HCT116 (cell line): ENCODE results near the gene EVX1.

ENCODE experiments used
- ELF1 ChIP-seq: IDR thresholded peaks from 2 replicates; pipeline ENCODE4 v1.6.1; 2012; ENCODE audit warnings: low read depth, borderline replicate concordance
- EZH2 ChIP-seq: fragments of 200-600 bp; sonication (generic); IDR thresholded peaks from 2 replicates; pipeline ENCODE4 v1.6.1; 2017; ENCODE audit warnings: antibody characterized with exemption, mixed run types
- EZH2phosphoT487 ChIP-seq: fragments of 200-600 bp; IDR thresholded peaks from 2 replicates; pipeline ENCODE4 v1.6.1; 2018; ENCODE audit warnings: antibody characterized with exemption, borderline replicate concordance
- POLR2A ChIP-seq: IDR thresholded peaks from 2 replicates; pipeline ENCODE4 v1.7.0; 2011; ENCODE audit warnings: borderline replicate concordance; ENCODE audit not compliant: insufficient read depth, insufficient read length; ENCODE audit errors: extremely low read depth
- POLR2AphosphoS5 ChIP-seq: IDR thresholded peaks from 2 replicates; pipeline ENCODE4 v1.6.1; 2011; ENCODE audit warnings: mild to moderate bottlenecking, low read depth, low read length, moderate library complexity
- RAD21 ChIP-seq: IDR thresholded peaks from 2 replicates; pipeline ENCODE4 v1.6.1; 2012; ENCODE audit warnings: low read depth, mild to moderate bottlenecking
- SP1 ChIP-seq: IDR thresholded peaks from 2 replicates; pipeline ENCODE4 v1.6.1; 2012; ENCODE audit warnings: low read depth
- TCF7L2 ChIP-seq: IDR thresholded peaks from 2 replicates; pipeline ENCODE4 v1.7.0; 2011; ENCODE audit warnings: borderline replicate concordance, inconsistent platforms; ENCODE audit not compliant: insufficient read depth, insufficient read length; ENCODE audit errors: extremely low read depth
- ZFX ChIP-seq: fragments of 450-650 bp; IDR thresholded peaks from 2 replicates; pipeline ENCODE4 v1.6.1; 2017
- ZNF274 ChIP-seq: fragments of 200-500 bp; sonication (Bioruptor generic); IDR thresholded peaks from 2 replicates; pipeline ENCODE4 v1.6.1; 2014; ENCODE audit warnings: mild to moderate bottlenecking, low read depth, low read length, inconsistent platforms
- TF ChIP-seq, protein P1 (sequence below), 3 experiments: fragments of 200-600 bp in 1 of 3; sonication (generic) in 1 of 3; IDR thresholded peaks in 2 of 3; conservative IDR thresholded peaks in 1 of 3; 2 replicates each; pipeline ENCODE4 v1.5.1; 2012 to 2017; ENCODE audit warnings: low read depth in 2 of 3, low read length in 2 of 3, antibody characterized with exemption in 1 of 3, borderline replicate concordance in 1 of 3, control low read depth in 1 of 3, mild to moderate bottlenecking in 1 of 3, mixed read lengths in 1 of 3, mixed run types in 1 of 3, moderate library complexity in 1 of 3; ENCODE audit not compliant: insufficient read depth in 1 of 3
- TF ChIP-seq, protein P2 (sequence below): IDR thresholded peaks from 2 replicates; pipeline ENCODE4 v1.6.1; 2011; ENCODE audit warnings: mild to moderate bottlenecking, low read length, moderate library complexity; ENCODE audit not compliant: insufficient replicate concordance; ENCODE audit errors: extremely low read depth

DNA sequence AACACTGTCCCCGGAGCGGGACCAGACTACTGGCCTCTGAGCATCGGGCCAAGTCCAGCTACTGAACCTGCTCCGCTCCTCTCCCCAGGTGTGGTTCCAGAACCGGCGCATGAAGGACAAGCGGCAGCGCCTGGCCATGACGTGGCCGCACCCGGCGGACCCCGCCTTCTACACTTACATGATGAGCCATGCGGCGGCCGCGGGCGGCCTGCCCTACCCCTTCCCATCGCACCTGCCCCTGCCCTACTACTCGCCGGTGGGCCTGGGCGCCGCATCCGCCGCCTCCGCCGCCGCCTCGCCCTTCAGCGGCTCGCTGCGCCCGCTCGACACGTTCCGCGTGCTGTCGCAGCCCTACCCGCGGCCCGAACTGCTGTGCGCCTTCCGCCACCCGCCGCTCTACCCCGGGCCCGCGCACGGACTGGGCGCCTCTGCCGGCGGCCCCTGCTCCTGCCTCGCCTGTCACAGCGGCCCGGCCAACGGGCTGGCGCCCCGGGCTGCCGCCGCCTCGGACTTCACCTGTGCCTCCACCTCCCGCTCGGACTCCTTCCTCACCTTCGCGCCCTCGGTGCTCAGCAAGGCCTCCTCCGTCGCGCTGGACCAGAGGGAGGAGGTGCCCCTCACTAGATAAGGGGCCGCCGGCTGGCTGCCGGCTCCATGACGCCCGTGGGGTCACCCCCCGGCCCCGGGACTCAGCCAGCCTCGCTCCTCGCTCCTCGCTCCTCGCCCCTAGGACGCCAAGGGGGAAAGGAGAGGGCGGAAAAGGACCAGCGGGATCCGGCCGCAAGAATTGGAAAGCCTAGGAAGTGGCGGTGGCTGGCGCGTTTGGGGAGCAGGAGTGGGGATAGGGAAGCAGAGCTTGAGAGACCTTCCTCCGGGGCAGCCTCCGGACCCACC, 3.4 kb downstream of the EVX1 start:
- TF ChIP-seq, protein P1, sequence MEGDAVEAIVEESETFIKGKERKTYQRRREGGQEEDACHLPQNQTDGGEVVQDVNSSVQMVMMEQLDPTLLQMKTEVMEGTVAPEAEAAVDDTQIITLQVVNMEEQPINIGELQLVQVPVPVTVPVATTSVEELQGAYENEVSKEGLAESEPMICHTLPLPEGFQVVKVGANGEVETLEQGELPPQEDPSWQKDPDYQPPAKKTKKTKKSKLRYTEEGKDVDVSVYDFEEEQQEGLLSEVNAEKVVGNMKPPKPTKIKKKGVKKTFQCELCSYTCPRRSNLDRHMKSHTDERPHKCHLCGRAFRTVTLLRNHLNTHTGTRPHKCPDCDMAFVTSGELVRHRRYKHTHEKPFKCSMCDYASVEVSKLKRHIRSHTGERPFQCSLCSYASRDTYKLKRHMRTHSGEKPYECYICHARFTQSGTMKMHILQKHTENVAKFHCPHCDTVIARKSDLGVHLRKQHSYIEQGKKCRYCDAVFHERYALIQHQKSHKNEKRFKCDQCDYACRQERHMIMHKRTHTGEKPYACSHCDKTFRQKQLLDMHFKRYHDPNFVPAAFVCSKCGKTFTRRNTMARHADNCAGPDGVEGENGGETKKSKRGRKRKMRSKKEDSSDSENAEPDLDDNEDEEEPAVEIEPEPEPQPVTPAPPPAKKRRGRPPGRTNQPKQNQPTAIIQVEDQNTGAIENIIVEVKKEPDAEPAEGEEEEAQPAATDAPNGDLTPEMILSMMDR (IDR thresholded peaks at IDR 0.05 in 2 of 3, conservative IDR thresholded peaks at IDR 0.05 in 1 of 3; ENCODE audit: borderline replicate concordance in 1 of 3, insufficient read depth in 1 of 3, low read depth in 2 of 3, low read length in 2 of 3): no peak
- no peak for TF ChIP-seq ZNF274
- TF ChIP-seq SP1: no peak
- no peak for TF ChIP-seq ELF1
- TF ChIP-seq TCF7L2: no peak
- TF ChIP-seq POLR2AphosphoS5: no peak
- TF ChIP-seq POLR2A: no peak
- no peak for TF ChIP-seq EZH2
- TF ChIP-seq ZFX: no peak
- TF ChIP-seq RAD21: no peak
- TF ChIP-seq, protein P2, sequence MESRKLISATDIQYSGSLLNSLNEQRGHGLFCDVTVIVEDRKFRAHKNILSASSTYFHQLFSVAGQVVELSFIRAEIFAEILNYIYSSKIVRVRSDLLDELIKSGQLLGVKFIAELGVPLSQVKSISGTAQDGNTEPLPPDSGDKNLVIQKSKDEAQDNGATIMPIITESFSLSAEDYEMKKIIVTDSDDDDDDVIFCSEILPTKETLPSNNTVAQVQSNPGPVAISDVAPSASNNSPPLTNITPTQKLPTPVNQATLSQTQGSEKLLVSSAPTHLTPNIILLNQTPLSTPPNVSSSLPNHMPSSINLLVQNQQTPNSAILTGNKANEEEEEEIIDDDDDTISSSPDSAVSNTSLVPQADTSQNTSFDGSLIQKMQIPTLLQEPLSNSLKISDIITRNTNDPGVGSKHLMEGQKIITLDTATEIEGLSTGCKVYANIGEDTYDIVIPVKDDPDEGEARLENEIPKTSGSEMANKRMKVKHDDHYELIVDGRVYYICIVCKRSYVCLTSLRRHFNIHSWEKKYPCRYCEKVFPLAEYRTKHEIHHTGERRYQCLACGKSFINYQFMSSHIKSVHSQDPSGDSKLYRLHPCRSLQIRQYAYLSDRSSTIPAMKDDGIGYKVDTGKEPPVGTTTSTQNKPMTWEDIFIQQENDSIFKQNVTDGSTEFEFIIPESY: no peak
- TF ChIP-seq EZH2phosphoT487: no peak
